Mesenteric fat pad (tissue), 1 donor: ENCODE measurements around the gene SH3BP2. TPM values are rescaled to one million over a fixed set of nuclear protein-coding genes. Genes with fewer than 3 reads are reported as not detected.

Experiments
- DNase-seq: peaks from one replicate; pipeline ENCODE4 v3.0.0-alpha.2; 2020; ENCODE audit warnings: low spot score
- total RNA-seq: library from RNA; stranded (reverse); fragmentation: NEBNext Ultra II Directional; extraction: Animal tissue kit (Norgen Biotek cat#: 25700); gene quantifications from one replicate; pipeline ENCODE4 v1.2.1, GENCODE V29; 2021
- donor health status: DM: yes; HTN: yes; CAD: no.

SH3BP2 gene
- total RNA-seq, 1 donor from 2014 or later, result 63.9 TPM

DNA sequence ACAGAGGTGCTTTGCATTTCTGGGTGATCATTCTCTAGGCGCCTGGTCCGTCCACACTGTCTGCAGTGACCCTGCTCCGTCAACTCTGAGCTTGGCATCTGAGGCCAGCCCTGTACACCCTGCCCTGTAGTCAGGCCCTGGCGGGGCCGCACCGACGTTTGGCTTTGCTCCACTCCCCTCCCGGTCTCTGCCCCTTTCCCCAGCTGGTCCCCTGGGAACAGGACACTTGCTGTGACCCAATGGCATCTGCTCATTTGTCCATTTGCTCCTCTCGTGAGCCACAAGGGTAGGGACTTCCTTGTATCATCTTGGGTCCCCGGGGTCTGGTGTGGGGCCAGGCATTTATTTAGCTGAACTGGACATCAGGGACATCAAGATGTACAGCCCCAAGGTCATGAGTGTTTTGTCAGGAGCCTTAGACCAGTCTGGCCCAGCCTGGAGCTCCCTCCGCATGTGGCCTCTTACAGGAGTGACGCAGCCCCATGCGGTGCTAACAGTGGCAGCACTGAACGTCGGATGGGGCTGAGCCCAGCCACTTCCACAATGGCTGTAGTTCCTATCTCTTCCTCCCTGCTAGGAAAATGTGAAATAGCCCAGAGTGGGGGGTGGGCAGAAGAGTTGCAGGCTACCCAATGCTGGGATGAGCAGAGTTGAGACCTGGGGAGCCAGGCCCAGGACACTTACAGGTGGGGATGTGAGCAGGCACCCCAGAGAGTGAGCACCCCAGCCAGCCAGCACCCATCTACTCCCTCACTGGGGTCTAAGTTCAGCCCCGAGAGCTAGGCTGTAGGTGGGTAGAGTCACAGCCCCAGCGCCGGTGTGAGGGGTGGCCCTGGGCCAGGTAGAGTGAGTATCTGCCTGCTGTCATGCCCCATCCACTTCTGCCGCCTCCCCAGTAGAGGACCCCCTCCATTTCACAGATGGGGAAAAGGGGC, 2.0 kb upstream of the SH3BP2 start:
- DNase-seq, result no peak

DNA sequence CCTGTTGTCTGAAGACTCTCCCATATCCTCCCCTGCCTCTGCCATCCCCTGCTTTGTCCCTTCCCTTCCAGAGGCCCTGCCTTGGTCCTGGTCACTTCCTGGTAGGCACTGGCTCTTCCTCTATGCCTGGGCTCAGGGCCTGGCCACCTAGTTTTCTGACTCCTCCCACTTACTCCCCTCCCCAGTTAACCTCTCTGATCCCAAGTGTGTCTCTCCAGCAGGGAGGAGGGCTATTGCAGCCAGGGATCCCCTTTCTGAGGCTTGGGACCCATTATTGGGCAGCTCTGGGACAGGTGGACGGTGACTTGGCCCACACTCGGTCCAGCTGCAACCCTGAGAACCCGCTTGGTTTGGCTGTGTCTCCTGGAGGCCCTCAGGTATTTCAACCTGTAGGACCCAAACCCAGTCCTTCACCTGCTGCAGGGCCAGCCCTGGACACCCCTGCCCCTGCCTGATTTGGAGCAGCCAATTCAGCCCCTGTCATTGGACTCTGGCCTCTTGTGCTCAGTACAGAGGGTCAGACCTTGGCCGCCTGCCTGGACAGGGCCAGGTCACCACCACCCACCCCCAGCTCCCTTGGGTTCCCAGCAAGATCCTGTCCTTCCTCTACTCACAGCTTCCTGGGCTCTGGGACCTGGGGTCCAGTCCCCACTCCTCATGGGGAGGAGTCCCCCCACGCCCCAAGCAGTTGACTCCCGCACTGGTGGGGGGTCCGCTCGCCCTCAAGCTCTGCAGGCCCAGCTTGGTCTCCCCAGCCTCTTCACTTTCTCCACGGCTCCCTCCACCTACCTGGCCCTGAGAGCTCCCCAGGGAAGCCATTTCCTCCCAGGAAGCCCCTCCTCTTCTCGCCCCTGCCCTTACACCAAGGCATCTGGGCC, 1.1 kb upstream of the SH3BP2 start:
- DNase-seq, result no peak

DNA sequence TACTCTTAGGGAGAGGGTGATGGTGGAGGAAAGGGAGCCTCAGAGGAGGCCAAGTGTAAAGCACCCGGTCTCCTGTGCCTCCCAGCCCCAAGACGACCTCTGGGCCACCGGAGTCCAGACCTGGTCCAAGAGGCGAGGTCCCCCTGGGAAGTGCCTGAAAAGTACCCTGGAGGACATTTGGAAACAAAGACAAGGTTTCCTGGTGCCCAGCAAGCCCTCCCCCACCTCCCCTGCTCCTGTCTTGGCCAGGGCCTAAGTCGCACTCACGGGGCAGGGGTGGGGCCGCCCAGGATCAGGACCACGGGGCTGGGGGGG, 532 bp upstream of the SH3BP2 start:
- DNase-seq, result no peak

DNA sequence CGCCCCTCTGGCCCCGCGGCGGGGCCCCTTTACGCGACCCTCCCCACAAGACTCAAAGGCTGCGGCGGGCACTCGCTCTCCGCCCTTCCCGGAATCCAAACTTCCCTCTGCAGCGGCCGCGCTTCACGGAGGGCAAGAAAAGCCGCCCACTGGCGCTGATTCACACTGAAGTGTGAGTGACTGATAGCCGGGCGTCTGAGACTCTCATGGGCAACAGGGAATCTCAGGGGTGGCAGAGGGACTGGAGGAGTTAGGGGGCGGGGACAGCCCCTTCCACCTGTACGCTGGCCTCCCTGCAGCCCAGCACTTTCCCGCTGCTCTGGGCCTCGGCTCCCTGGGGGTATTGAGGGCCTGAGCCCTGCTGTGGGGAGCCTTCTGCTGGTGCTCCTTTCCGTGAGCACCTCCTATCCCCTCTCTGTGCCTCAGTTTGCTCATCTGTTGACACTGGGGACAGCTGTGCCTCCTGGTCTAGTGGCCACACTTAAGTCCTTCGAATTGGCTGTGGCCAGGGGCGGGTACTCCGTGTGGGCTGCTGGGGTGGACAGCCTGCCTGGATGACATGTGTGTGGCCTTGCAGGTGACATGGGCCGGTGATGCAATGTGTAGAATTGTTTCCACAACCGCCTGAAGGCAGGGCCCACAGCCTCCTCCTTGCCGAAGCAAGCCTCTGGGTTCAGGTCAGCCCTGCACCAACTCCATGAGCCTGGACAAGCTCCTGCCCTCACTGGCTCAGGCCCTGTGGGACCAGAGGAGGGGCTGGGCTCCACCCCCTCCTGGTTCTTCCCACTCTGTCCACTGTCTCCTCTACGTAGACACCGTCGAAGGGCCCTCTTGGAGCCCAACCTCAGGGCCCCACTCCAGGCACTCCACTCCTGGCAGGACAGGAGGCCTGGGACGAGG, 951 bp downstream of the SH3BP2 start:
- no peak for DNase-seq

DNA sequence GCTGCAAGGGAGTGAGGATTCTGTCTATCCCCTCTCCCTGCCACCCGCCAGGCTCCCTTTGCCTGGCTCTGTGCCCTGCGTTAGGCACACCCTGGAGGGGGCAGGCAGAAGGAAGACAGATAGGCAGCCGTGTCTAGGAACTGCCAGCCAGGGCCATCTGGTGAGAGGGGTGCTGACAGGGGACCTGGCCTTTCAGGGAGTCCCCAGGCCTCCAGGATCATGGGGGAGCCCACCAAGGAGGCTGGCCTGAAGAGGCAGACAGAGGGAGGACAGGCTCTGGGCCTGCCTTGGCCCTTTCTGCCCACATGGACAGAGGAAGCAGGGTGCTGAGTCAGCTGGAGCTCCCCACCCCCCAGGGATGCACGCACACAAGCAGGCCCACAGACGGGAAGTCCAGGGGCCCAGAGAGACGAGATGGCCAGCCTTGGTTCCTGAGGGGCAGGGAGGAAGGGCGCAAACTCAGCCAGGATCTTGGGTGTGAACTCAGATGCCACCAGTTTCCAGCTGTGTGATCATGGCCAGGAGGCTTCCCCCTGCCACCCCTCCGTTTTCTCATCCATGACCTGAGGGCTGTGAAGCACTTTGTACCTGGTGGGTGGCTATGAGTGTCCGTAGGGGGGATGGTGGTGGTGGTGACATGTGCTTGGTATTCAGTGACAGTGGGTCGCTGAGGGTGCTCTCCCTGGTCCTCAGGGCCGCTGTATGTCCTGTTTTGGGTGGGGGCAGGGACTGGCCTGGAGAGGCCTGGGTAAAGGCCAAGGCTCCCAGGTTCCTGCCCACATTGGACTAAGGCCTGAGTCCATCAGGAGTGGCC, 1.8 kb downstream of the SH3BP2 start:
- no peak for DNase-seq

DNA sequence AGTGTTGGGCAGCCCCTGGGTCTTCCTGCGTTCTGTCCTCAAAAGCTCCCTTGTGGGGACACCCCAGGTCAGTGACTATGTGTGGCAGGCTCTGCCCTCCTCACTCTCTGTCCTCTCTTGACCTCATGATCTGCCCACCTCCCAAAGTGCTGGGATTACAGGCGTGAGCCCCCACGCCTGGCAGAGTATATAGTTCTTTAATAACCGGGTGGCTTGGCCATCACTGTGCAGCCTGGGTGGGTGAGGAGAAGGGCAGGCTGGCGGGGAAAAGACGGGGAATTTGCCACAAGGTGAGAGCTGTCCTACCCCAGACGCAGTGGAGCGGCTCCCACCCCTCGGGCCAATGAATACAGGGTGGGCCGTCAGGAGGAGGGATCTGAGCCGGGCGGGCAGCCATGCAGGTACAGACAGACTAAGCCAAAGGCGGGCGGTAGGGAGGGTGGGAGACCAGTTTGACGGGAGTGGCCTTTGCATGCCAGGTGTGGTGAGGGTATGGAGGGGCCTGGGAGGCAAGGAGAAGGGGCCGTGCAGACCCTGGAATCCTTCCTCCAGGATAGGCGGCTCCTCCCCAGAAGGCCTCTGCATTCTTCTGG, 2.5 kb downstream of the SH3BP2 start:
- DNase-seq, result no peak

DNA sequence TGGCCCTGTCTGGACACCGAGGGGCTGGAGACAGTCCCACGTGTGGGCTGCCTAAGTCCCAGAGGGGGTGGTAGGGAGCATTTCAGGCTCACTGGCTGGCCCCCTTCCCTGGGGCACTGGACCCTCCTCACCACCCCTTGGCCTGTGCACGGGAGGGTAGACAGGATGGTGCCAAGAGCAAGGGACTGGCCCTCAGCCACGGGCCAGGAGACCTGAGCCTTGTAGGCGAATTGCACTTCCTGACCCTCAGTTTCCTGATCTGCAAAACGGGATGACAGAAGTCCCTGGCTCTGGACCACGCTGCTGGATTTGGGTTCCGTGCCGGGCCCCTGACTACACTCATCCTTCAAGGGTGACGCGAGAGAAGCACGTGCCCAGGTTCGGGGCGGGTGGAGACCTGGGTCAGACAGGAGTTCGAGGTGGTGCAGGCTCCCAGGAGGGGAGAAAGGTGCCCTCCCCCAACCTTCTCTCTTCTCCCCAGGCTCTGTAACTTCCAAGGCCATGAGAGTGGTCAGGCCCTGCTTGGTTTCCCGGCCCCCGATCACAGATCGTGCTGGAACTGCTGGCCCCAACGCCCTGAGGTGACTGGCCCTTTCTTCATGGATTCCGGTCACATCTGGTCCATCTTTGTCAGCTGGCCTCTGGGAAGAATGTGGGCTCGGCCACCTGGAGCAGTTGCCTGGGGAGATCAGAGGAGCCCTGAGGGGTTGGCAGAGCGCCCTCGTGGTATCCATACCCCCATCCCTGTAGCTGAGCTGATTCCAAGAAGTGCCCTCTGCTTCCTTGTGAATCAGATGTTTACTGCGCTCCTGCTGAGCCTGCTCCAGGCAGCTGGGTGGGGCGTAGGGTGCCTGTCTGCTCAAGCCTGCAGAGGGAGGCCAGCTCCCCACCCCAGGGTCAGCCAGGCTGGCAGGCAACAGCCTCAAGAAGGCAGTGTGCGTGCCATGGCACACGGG, 3.3 kb downstream of the SH3BP2 start:
- no peak for DNase-seq

DNA sequence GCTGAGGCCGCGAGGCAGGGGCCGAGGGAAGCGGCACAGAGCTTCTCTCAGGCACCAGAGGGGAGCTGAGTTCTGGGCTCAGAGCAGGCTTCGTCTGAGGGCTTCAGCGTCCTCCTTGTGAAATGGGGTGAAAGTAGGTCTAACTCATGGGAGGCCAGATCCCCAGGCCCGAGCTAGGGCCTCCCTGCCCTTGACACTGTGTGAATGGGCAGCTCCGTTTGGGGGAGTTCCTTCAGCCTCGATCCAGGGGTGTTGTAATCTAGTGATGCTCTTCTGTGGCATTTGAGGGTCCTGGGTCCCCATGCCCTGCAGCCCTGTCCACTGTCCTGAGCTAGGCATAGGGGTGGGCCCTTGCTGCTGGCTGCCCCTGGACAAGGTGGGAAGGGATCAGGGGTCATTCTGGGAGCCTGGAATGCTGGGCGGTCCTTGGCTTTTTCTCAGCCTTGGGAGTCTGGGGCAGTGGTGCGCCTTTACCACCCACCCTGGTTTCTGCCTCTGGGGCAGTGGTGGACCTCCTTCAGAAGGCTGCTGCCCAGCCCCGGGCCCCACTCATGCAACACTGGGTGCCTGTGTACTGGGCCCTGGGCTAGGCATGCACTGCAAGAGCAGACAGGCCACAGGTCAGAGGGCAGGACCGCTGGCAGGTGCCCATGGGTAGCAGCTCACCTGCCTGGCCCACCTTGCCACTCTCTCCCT, 4.1 kb downstream of the SH3BP2 start:
- no peak for DNase-seq

DNA sequence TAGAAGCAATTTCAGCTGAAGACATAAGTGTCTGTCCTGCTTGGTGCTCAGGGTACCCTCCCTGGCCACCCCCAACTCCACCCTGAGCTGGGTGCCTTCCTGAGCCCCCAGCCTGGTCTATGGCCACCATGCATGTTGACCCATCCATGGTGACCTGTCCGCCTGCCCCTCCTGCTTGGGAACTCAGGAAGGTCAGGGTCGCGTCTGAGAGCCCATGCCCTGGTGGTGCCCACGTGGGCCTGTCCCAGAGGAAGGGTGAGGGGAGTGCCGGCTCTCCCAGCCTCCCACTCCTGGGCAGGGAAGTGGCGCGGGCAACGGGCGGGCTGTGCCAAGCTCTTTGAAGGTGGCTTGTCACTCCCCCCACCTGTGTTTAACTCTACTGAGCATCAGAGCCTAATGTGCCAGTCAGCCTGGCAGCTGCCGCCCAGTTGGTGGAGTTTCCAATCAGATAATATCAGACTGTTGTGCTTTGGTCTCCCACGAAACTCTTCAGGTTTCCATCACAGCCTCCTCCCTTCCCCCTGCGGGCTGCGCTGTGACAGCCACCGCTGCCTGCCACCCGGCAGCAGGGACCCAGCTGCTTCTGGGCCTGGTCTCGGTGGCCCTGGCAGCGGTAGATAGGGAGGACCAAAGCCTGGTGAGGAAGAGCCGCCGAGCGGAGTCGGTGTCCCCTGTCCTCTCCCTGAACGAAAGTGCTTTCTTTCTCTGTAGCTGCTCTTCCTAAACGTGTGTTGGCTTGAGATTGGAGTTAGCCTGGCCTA, 4.8 kb downstream of the SH3BP2 start:
- no peak for DNase-seq

DNA sequence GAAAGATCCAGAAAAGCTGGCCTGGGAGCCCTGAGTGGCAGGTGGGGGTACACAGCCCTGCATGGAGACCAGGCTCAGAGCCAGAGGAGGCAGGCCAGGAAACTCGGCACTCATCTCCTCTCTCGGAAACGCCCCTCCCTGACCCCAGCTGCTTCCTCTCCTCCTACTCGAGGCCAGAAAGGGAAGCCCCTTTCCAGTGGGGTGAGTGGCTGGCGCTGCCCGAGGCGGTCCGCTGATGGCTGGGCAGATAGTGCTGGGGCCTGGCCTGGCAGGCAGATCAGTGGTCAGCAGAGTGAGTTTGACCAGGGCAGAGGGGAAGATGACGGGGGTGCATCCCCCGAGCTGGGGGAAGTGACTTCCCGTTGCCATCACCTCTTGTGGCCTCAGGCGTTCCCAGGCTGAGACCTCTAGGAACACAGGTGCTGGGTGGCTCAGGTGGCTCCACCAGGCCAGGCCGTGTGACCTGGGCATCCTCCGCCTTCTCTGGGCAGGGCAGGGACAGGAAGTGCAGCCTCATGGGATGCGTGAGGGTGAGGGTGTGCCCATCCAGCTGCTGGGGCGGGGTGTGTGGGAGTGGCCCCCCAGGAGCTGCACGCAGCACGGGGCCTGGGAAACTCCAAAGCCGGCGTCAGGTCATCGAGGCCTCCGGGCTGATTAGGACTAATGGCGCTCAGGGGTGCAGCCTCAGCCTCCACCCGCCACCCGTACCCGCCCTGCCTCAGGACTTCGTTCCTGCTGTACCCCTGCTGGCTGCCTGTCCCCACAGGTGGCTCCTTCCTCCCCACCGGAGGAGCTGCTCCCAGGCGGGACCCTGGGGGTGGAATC, 5.7 kb downstream of the SH3BP2 start:
- no peak for DNase-seq

DNA sequence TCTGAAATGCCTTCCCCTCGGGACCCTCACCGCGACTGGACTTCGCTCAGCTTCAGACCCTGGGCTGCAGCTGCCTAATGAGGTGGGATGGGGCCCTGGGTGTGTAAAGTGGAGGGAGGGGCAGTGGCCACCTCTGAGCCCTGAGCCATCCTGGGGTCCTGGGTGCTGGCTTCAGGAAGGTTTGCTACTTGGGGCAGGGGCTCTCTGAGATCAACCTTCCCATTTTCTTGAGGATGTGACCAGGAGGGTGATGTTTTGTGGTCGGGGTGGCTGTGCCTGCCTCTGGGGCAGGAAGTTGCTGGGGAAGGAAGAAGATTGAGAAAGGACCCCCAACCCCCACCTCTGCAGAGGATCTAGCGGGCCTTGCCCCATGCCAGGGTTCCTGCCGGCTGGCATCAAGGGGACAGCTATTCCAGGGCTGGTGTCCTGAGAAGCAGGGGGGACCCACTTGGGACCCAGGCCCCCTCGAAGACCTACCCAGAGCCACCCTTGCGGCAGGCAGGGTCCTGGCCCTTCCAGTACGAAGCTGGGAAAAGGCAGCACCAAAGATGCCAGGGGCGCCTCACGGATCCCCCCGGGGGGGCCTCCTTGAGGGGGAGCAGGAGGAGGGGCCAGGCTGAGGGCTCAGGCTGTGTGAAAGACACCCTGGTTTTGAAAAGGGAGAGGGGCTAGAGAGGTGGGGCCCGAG, 6.5 kb downstream of the SH3BP2 start:
- DNase-seq, result no peak

DNA sequence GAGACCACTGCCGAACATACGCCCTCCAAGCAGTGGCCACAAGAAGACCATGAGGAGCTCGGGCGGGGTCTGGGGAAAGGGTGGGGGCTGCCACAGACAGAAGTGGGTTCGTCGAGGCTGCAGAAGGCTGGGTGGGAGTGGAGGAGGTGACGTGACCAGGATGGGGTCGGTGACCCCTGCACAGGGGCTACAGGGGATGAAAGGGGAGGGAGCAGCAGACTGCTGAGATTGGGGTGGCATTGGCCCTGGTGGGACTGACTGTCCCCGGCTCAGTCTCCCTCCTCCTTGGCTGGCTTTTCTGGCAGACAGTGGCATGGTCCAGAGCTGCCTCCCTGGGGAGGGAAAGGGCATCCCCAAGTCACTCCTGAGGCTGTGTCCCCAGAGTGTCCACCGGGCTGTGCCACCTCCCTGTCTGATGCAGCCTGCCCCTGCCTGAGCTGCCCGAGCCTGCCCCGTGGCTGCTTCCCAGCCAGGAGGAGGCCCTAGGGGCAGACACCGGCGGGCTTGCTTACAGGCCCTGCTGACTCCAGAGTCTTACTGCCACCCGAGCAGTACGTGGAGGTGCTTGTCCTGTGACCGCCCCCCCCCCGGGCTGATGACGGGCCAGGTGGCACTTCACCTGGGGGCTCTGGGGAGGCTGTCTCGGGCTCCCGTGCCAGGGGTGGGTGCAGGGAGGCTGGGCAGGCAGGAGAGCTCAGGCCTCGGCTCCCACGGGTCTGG, 7.2 kb downstream of the SH3BP2 start:
- DNase-seq, result no peak

DNA sequence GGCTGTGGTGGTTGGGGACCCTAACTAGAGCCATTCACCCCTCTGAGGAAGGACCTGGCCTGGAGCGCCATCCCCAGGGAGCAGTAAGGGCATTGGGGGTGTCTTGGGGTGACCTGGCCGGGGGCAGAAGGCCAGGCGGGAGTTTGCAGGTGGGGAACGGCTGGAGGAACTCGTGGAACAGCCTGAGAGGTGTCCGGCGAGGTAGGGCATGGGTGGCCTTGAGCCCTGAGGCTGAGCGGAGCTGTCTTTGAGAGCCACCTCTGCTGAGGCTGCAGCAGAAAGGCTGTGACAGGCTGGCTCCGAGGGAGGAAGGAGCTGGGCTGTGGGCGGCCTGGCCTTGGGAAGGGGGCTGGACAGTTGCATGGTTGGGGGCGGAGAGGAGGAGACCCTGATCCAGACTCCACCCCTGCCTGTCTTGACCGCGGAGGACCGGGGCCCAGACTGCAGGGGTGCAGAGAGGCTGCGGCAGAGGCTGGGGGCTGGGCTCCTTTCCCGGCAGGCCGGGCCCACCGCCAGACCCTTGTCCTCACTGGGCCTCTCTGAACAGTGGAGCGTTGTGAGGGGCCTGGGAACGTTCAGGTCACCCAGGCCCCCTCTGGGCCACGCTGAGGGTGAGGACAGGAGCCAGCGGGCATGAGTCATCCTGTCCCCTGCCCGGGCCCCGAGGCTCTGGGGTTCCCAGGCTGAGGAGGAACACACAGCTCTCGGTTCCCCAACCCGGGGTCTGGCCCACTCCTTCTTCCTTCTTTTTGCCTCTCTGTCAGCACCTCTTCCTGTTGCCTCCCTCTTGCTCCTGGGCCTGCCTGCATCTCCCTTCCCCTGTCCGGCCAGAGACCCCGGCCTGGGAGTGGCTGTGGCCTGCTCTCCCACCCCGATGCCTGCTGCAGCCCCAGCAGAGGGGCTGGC, 8.1 kb downstream of the SH3BP2 start:
- no peak for DNase-seq
